Measurements from ENCODE around the gene PLCXD1.
"Not testable (repeated sequence)": the region's sequence is repeated elsewhere in the genome, so short reads cannot be mapped to it uniquely, and the experiment has no call there.

PLCXD1 gene

DNA sequence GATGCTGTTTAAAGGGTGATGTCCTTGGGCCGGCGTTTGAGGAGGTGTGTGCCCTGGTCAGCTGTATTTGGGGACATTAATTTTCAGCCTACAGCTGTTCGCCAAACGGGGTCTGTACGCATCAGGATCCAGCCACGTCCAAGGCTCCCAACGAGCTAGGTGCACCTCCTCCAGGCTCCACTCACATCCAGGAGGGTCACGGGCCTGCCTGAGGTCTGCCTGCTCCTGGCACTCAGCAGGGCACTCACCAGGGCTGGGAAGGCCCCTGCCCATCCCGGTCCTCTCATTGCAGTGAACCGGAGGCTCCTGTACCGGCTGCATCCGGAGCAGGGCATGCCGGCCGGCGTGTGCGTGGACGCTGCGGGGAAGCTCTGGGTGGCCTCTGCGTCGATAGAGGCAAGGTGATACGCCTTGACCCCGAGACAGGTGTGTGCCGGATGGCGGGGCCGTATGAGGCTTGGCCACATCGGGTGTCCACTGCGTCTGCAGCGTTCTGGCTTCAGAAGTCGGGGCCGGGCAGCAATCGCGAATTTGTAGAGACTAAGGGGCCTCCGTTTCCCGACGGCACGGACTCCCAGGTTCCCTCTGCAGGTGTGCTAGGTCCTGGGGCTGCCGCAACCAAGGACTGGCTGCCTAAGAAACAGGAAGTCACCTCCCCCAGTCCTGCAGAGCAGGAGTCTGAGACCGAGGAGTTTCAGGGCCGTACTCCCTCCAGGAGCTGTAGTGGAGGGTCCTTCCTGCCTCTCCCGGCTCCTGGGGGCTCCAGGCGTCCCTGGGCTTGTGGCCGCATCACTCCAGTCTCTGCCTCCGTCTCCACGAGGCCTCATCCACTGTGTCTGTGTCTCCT, 27.5 kb upstream of the PLCXD1 start:
- DNase-seq (ENCODE audit: low read depth): no peak
- TF ChIP-seq, protein P1, sequence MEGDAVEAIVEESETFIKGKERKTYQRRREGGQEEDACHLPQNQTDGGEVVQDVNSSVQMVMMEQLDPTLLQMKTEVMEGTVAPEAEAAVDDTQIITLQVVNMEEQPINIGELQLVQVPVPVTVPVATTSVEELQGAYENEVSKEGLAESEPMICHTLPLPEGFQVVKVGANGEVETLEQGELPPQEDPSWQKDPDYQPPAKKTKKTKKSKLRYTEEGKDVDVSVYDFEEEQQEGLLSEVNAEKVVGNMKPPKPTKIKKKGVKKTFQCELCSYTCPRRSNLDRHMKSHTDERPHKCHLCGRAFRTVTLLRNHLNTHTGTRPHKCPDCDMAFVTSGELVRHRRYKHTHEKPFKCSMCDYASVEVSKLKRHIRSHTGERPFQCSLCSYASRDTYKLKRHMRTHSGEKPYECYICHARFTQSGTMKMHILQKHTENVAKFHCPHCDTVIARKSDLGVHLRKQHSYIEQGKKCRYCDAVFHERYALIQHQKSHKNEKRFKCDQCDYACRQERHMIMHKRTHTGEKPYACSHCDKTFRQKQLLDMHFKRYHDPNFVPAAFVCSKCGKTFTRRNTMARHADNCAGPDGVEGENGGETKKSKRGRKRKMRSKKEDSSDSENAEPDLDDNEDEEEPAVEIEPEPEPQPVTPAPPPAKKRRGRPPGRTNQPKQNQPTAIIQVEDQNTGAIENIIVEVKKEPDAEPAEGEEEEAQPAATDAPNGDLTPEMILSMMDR (conservative IDR thresholded peaks at IDR 0.05; ENCODE audit: low read depth, low read length): no peak
- no peak overlapping the region for H3K4me3 ChIP-seq (ENCODE audit: low read length)

DNA sequence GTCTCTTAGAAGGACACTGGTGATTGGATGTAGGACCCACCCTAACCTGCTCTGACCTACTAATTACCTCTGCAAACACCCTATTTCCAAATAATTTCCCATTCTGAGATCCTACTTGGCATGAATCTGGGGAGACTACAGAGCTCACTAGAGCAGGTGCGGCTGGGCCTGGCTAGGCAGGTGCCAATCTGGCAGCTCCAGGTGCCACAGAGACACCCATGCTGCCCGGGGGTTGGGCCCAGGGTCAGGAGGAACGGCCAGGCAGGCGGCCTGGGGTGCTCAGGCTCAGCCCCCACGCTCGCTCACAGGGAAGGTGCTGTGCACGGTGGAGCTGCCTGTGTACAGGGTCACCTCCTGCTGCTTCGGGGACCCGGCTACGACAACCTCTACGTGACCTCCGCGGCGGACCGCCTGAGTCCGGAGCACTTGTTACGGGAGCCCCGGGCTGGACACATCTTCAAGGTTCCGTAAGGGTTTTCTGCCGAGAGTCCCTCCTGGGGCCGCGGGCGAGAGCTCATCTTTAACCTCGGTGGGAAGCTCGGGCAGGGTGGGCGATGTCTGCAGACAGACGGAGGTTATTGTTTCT, 26.5 kb upstream of the PLCXD1 start:
- TF ChIP-seq, protein P1 (conservative IDR thresholded peaks at IDR 0.05; ENCODE audit: low read depth, low read length): no peak
- DNase-seq (ENCODE audit: low read depth): no peak
- H3K4me3 ChIP-seq (ENCODE audit: low read length): no peak overlapping the region

- no peak for DNase-seq (ENCODE audit: low read depth)
- H3K4me3 ChIP-seq (ENCODE audit: low read length): no peak overlapping the region
- TF ChIP-seq, protein P1 (conservative IDR thresholded peaks at IDR 0.05; ENCODE audit: low read depth, low read length): no peak
These were observed 25.3 kb upstream of the PLCXD1 start for GRCh38 chrX:255923-256331.

- not testable (repeated sequence) for DNase-seq (ENCODE audit: low read depth); H3K4me3 ChIP-seq (ENCODE audit: low read length)
These were observed 24.1 kb upstream of the PLCXD1 start for GRCh38 chrX:257054-257453.

GRCh38 chrX:257681-258289, 23.4 kb upstream of the PLCXD1 start:
- TF ChIP-seq, protein P1 (conservative IDR thresholded peaks at IDR 0.05; ENCODE audit: low read depth, low read length): no peak
- no peak for DNase-seq (ENCODE audit: low read depth)
- H3K4me3 ChIP-seq (ENCODE audit: low read length): no peak overlapping the region

- TF ChIP-seq, protein P1 (conservative IDR thresholded peaks at IDR 0.05; ENCODE audit: low read depth, low read length): no peak
- H3K4me3 ChIP-seq (ENCODE audit: low read length): no peak overlapping the region
- DNase-seq (ENCODE audit: low read depth): no peak
These were observed 22.7 kb upstream of the PLCXD1 start for GRCh38 chrX:258291-259040.

DNA sequence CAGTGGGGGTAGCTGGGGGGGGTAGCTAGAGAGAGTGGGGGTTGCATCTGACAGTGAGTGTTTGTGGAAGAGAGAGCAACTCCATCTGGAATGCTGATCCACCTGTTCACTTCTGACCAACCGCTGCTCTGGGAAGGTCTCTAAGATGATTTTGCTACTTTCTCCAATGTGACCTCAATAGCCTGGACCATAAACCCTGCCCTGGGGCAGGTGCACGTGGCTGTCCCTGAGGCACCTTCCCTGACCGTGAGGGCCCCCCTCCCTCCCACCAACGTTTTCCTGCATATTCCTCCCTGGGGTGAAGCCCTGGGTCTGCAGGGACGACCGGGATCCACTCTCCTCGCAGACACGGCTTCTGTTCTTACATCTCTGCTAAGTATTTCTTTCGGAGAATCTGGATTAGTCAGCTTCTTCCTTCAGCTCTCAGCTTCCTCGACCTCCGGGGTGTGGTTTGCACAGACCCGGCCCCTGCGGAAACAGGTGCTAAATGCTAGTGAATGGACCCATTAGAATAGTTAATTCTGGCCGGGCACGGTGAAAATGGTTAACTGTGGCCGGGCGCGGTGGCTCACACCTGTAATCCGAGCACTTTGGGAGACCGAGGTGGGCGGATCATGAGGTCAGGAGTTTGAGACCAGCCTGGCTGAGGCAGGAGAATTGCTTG, 21.4 kb upstream of the PLCXD1 start:
- no peak overlapping the region for H3K4me3 ChIP-seq (ENCODE audit: low read length)
- no peak for DNase-seq (ENCODE audit: low read depth)
- TF ChIP-seq, protein P1 (conservative IDR thresholded peaks at IDR 0.05; ENCODE audit: low read depth, low read length): no peak

Measured in retinal pigment epithelial cell (primary cell).